Astrocyte (in vitro differentiated cells and primary cell): ENCODE data around the gene SMARCA1. TPM values are rescaled to one million over a fixed set of nuclear protein-coding genes. Genes with fewer than 3 reads are reported as not detected.

Source experiments
- DNase-seq: peaks from one replicate; pipeline ENCODE4 v3.0.0-alpha.2; 2010; ENCODE audit warnings: low read depth
- FAIRE-seq: peaks from 2 replicates; lab custom pipeline; 2011; peaks lifted over from hg19 to GRCh38; lab: Jason Lieb, UNC
- H2AFZ ChIP-seq: 2 replicates; pipeline ENCODE4 v1.6.0; 2012; ENCODE audit warnings: low read depth, low read length, inconsistent platforms
- H3K27ac ChIP-seq: 2 replicates; pipeline ENCODE4 v1.5.1; 2011; ENCODE audit warnings: low read depth, low read length, inconsistent platforms
- H3K27me3 ChIP-seq: 2 replicates; pipeline ENCODE4 v1.6.0; 2011; ENCODE audit warnings: low read length, inconsistent platforms; ENCODE audit not compliant: insufficient read depth
- H3K36me3 ChIP-seq: 2 replicates; pipeline ENCODE4 v1.5.1; 2011; ENCODE audit warnings: low read length, inconsistent platforms; ENCODE audit not compliant: insufficient read depth
- H3K4me1 ChIP-seq: 2 replicates; pipeline ENCODE4 v1.5.1; 2011; ENCODE audit warnings: low read length, inconsistent platforms; ENCODE audit not compliant: insufficient read depth
- H3K4me2 ChIP-seq: 2 replicates; pipeline ENCODE4 v1.6.0; 2012; ENCODE audit warnings: low read length, inconsistent platforms
- H3K4me3 ChIP-seq: 2 replicates; pipeline ENCODE4 v1.5.1; 2011; ENCODE audit warnings: low read depth, mild to moderate bottlenecking, low read length, inconsistent platforms; ENCODE audit not compliant: insufficient read depth
- H3K79me2 ChIP-seq: 2 replicates; pipeline ENCODE4 v1.6.0; 2012; ENCODE audit warnings: mild to moderate bottlenecking, low read length, inconsistent platforms; ENCODE audit not compliant: insufficient read depth
- H3K9ac ChIP-seq: 2 replicates; pipeline ENCODE4 v1.6.0; 2012; ENCODE audit warnings: mild to moderate bottlenecking, low read length, inconsistent platforms
- H3K9me3 ChIP-seq: 2 replicates; pipeline ENCODE4 v1.5.1; 2012; ENCODE audit warnings: low read depth, mild to moderate bottlenecking, low read length, inconsistent platforms; ENCODE audit not compliant: insufficient read depth
- H4K20me1 ChIP-seq: 2 replicates; pipeline ENCODE4 v1.6.0; 2012; ENCODE audit warnings: low read length, inconsistent platforms; ENCODE audit not compliant: insufficient read depth
- H3K27ac Mint-ChIP-seq: one replicate; pipeline ENCODE4 v1.8.0; 2021; ENCODE audit warnings: mild to moderate bottlenecking, mixed read lengths; ENCODE audit not compliant: unreplicated experiment
- H3K27me3 Mint-ChIP-seq: one replicate; pipeline ENCODE4 v1.8.0; 2021; ENCODE audit warnings: low read depth, mixed read lengths; ENCODE audit not compliant: unreplicated experiment
- H3K36me3 Mint-ChIP-seq: one replicate; pipeline ENCODE4 v1.8.0; 2021; ENCODE audit warnings: low read depth, mixed read lengths; ENCODE audit not compliant: unreplicated experiment
- H3K4me1 Mint-ChIP-seq: one replicate; pipeline ENCODE4 v1.8.0; 2021; ENCODE audit warnings: low read depth, mixed read lengths; ENCODE audit not compliant: unreplicated experiment
- H3K4me3 Mint-ChIP-seq: one replicate; pipeline ENCODE4 v1.8.0; 2021; ENCODE audit warnings: mild to moderate bottlenecking, moderate library complexity, mixed read lengths; ENCODE audit not compliant: unreplicated experiment
- H3K9me3 Mint-ChIP-seq: one replicate; pipeline ENCODE4 v1.8.0; 2021; ENCODE audit warnings: mild to moderate bottlenecking, mixed read lengths; ENCODE audit not compliant: unreplicated experiment
- EZH2 ChIP-seq: IDR thresholded peaks from 2 replicates; pipeline ENCODE4 v1.6.1; 2012; ENCODE audit warnings: mild to moderate bottlenecking, low read length, inconsistent platforms; ENCODE audit not compliant: insufficient read depth
- total RNA-seq: library from RNA; stranded (reverse); gene quantifications from 2 replicates; pipeline ENCODE4 v1.2.1, GENCODE V29; 2021
- TF ChIP-seq, protein P1 (sequence below): IDR thresholded peaks from 2 replicates; pipeline ENCODE4 v1.5.1; 2011; ENCODE audit warnings: low read depth, mild to moderate bottlenecking, inconsistent platforms, low read length, moderate library complexity; ENCODE audit not compliant: insufficient read depth

SMARCA1 gene
- total RNA-seq, 1 donor from 2014 or later, result 104 TPM

DNA sequence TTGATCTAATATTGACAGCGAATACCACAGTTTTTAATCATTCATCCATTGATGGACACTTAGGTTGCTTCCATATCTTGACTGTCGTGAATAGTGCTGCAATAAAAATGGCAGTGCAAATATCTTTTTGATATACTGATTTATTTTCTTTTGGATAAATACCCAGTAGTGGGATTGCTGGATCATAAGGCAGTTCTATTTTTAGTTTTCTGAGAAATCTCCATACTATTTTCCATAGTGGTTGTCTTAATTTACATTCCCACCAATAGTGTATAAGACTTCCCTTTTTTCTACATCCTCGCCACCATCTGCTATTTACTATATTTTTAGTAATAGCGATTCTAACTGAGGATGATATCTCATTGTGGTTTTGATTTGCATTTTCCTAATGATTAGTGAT, 100.1 kb downstream of the SMARCA1 start:
- TF ChIP-seq, protein P1, sequence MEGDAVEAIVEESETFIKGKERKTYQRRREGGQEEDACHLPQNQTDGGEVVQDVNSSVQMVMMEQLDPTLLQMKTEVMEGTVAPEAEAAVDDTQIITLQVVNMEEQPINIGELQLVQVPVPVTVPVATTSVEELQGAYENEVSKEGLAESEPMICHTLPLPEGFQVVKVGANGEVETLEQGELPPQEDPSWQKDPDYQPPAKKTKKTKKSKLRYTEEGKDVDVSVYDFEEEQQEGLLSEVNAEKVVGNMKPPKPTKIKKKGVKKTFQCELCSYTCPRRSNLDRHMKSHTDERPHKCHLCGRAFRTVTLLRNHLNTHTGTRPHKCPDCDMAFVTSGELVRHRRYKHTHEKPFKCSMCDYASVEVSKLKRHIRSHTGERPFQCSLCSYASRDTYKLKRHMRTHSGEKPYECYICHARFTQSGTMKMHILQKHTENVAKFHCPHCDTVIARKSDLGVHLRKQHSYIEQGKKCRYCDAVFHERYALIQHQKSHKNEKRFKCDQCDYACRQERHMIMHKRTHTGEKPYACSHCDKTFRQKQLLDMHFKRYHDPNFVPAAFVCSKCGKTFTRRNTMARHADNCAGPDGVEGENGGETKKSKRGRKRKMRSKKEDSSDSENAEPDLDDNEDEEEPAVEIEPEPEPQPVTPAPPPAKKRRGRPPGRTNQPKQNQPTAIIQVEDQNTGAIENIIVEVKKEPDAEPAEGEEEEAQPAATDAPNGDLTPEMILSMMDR, result no peak
- no peak for TF ChIP-seq EZH2
- no peaks in the 10 kb centered on the region for H3K27me3 Mint-ChIP-seq
- no peak overlapping the region for H3K4me3 ChIP-seq
- no peak overlapping the region for H3K27ac Mint-ChIP-seq
- H3K79me2 ChIP-seq, result no peaks in the 10 kb centered on the region
- no peaks in the 10 kb centered on the region for H4K20me1 ChIP-seq
- no peak overlapping the region for H2AFZ ChIP-seq
- H3K9me3 ChIP-seq, result no peaks in the 10 kb centered on the region
- H3K36me3 ChIP-seq, result no peaks in the 10 kb centered on the region
- H3K9ac ChIP-seq, result no peak overlapping the region
- H3K4me1 Mint-ChIP-seq, result no peaks in the 10 kb centered on the region
- H3K27ac ChIP-seq, result no peak overlapping the region
- DNase-seq, result no peak
- H3K9me3 Mint-ChIP-seq, result peaks cover 39% of the 10 kb centered on the region
- no peaks in the 10 kb centered on the region for H3K4me1 ChIP-seq
- no peaks in the 10 kb centered on the region for H3K27me3 ChIP-seq
- H3K36me3 Mint-ChIP-seq, result peaks cover 18% of the 10 kb centered on the region
- no peak for FAIRE-seq
- H3K4me2 ChIP-seq, result no peak overlapping the region
- no peak overlapping the region for H3K4me3 Mint-ChIP-seq

DNA sequence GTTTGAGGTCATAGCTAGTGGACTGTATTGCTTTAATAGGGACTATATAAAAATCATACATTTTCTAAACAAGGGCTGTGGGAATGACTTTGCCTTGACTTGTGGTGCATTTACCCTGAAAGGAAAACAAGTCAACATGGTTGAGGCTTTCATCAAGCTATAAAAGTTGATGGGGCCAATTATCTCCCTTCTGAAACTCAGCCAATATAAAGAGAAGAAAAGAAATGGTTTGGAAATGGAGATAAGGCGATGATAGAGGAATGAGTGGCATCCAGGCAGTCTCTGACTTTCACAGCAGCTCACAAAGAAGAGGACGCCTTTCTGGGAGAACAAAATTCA, 118.7 kb downstream of the SMARCA1 start:
- H3K27me3 Mint-ChIP-seq, result no peaks in the 10 kb centered on the region
- FAIRE-seq, result no peak

DNA sequence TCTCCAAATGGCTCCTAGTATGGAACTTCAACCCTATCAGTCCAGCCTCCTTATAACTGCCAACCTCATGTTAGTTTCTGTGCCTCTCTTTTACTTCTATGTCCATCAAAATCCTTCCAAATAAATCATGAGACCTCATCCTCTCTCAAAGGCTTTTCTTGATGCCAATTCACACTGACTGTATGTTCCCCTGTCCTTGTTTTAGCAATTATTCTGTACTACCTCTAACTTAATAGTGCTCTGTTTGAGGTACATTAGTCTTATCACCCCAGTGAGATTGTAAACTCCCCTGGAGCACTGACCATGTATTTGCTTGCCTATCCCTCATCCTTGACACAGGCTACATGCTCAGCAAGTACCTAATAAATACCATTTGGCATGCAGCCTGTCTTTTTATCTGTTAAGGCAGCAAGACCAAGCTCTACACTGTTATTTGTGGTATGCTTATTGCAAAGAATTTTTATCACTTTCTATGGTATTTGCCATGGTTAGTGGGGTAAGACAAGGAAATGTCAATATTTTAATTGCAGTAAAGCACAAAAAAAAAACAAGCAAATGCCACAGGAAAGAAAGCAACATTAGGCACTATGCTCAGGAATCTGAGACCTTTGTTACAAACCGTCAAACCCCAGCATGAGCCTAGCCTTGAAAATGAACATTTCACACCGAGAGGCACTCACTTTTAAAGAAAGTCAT, 119.2 kb downstream of the SMARCA1 start:
- H3K79me2 ChIP-seq, result no peaks in the 10 kb centered on the region

More for the DNA sequence above, 118.7 kb downstream of the SMARCA1 start:
- Histone ChIP-seq H3K27ac (no peak overlapping the region), H3K4me2 (no peak overlapping the region), H2AFZ (no peak overlapping the region), H3K4me3 (no peak overlapping the region), H3K4me1 (no peaks in the 10 kb centered on the region), H3K79me2 (no peaks in the 10 kb centered on the region), H3K9ac (no peak overlapping the region), H3K27me3 (no peaks in the 10 kb centered on the region), H4K20me1 (no peaks in the 10 kb centered on the region), H3K36me3 (no peaks in the 10 kb centered on the region), H3K9me3 (no peaks in the 10 kb centered on the region)
- Mint-ChIP-seq H3K36me3 (peaks cover 4% of the 10 kb centered on the region), H3K9me3 (no peaks in the 10 kb centered on the region), H3K4me1 (no peaks in the 10 kb centered on the region), H3K4me3 (no peak overlapping the region), H3K27ac (no peak overlapping the region)
- TF ChIP-seq, protein P1, result no peak
- TF ChIP-seq EZH2, result no peak
- no peak for DNase-seq

More for the DNA sequence above, 119.2 kb downstream of the SMARCA1 start:
- Mint-ChIP-seq H3K4me1 (no peaks in the 10 kb centered on the region), H3K4me3 (no peak overlapping the region), H3K9me3 (no peaks in the 10 kb centered on the region), H3K36me3 (peaks cover 4% of the 10 kb centered on the region), H3K27me3 (no peaks in the 10 kb centered on the region), H3K27ac (no peak overlapping the region)
- FAIRE-seq (no peak), DNase-seq (peak; percentile 15)
- H4K20me1 ChIP-seq, result no peaks in the 10 kb centered on the region
- H3K9ac ChIP-seq, result no peak overlapping the region
- H3K27ac ChIP-seq, result no peak overlapping the region
- H3K4me3 ChIP-seq, result no peak overlapping the region
- no peak overlapping the region for H3K4me2 ChIP-seq
- H3K9me3 ChIP-seq, result no peaks in the 10 kb centered on the region
- no peaks in the 10 kb centered on the region for H3K36me3 ChIP-seq
- H3K27me3 ChIP-seq, result no peaks in the 10 kb centered on the region
- no peak for TF ChIP-seq EZH2
- TF ChIP-seq, protein P1, result no peak
- no peak overlapping the region for H2AFZ ChIP-seq
- H3K4me1 ChIP-seq, result no peaks in the 10 kb centered on the region
